SK-MEL-5 (cell line): ENCODE results near the gene TNFAIP6. TPM values are rescaled to one million over a fixed set of nuclear protein-coding genes. Genes with fewer than 3 reads are reported as not detected.

ENCODE experiments used
- DNase-seq: peaks from one replicate; pipeline ENCODE4 v3.0.0-alpha.2; 2016; ENCODE audit warnings: low read depth, low spot score
- in situ Hi-C: cut with HindIII; loops from 2 replicates; pipeline ENCODE4 v1.10.0; 2016; ENCODE audit warnings: low sequenced_read_pairs, high pct_unique_total_duplicates, low pct_unique_long_range_greater_than_20kb
- total RNA-seq: library from RNA; depleted of rRNA; stranded (reverse); fragments of >200 nt; shearing (Covaris generic); gene quantifications from 2 replicates; pipeline ENCODE4 v1.2.3, GENCODE V29; 2014

The TNFAIP6 gene
- total RNA-seq, 1 experiment from 2014 or later: 0.95 TPM

- DNase-seq: no peak
- in situ Hi-C loops: no loop called here
Observed at GRCh38 chr2:151353995-151354394, 3.4 kb upstream of the TNFAIP6 start.

GRCh38 chr2:151354807-151355206, 2.6 kb upstream of the TNFAIP6 start:
- in situ Hi-C loops: no loop called here
- no peak for DNase-seq

GRCh38 chr2:151358166-151358970, 976 bp downstream of the TNFAIP6 start:
- DNase-seq: no peak
- in situ Hi-C loops: no loop called here

GRCh38 chr2:151359768-151360461, 2.5 kb downstream of the TNFAIP6 start:
- DNase-seq: no peak
- in situ Hi-C loops: no loop called here

DNA sequence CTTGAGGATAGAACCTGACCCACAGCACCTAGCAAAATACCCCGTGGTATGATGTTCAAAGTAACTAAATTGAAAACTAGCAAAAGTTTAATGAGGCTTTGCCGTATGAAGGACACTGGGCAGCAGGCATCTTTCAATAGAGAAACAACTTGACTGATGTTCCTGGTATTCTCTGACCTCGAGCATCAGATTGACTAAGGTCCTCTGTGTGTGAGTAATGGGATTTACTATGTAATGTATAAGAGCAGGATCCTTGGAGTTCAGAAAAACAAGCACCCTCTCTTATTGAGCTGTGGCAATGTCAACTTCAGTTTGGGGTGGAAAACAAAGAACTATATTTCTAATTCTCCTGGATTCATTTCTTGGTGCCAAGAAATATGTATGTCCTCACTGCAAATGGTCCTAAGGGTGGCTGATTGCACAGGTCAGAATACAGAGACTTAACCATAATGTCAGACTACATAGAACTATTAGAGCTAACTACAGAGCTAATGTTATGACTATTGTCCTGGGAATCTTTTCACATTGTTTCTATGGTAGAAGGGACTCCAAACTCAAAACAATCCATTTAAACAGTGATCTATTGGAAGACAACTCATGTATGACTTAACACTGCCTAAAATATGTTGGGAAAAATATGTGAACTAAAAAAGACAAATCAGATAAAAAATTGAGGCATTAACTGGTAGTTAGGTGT, 4.4 kb downstream of the TNFAIP6 start:
- in situ Hi-C loops: no loop called here
- no peak for DNase-seq

GRCh38 chr2:151363709-151364108, 6.3 kb downstream of the TNFAIP6 start:
- DNase-seq: peak; percentile 54
- in situ Hi-C loops: no loop called here

GRCh38 chr2:151367571-151367970, 10.2 kb downstream of the TNFAIP6 start:
- in situ Hi-C loops: no loop called here
- DNase-seq: no peak

DNA sequence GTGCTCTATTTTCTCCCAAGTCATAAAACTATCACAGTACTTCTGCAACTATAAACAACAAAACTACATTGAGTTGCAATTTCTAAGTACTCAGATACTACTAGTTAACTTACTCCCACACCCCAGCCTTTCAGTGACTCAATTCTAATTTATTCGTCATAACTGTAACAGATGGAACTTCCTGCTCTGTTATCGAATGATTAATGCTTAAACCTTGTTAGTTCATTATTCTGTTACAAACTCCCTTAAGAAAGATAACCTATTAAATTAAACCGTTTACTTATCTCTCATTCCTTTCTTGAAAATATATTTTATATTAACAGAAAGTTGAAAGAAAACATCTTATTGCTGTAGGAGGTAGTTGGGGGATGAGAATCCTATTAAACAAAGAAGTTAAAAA, 17.0 kb downstream of the TNFAIP6 start:
- DNase-seq: no peak
- in situ Hi-C loops: no loop called here

GRCh38 chr2:151379169-151379568, 21.8 kb downstream of the TNFAIP6 start:
- in situ Hi-C loops: no loop called here
- DNase-seq: no peak

DNA sequence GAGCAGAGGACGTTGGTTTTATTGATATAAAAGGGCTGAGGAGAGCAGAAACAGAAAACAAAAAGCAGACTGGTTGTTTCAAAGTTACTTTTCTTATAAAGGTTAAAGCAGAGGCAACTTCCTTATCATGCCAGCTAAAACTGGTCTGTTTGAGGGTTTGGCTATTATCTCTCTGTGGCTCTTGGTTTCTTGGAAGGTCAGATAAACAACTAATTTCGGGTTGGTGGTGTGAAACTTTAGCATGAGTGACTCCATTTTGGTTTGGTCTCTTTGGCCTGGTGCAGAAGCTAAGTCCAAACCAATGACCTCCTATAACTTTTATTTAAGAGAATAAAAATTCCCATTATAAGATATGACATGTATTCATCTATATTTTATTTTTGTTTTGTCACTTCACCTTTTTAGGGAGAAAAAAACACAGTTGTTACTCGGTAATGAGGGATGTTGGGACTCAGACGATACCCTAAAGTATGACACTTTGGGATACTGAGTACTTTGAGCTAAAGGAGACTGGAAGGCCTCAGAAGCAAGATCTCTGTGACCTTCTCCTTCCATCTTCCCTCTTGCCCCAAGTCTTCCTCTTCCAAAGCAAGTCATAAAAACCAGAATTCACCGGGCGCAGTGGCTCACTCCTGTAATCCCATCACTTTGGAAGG, 23.3 kb downstream of the TNFAIP6 start:
- DNase-seq: no peak
- in situ Hi-C loops: no loop called here

- DNase-seq: no peak
Observed at GRCh38 chr2:151381266-151381665, 23.9 kb downstream of the TNFAIP6 start.

GRCh38 chr2:151388011-151388410, 30.6 kb downstream of the TNFAIP6 start:
- in situ Hi-C loops: no loop called here
- no peak for DNase-seq

More at GRCh38 chr2:151381266-151381665, 23.9 kb downstream of the TNFAIP6 start:
- in situ Hi-C loops: no loop called here

DNA sequence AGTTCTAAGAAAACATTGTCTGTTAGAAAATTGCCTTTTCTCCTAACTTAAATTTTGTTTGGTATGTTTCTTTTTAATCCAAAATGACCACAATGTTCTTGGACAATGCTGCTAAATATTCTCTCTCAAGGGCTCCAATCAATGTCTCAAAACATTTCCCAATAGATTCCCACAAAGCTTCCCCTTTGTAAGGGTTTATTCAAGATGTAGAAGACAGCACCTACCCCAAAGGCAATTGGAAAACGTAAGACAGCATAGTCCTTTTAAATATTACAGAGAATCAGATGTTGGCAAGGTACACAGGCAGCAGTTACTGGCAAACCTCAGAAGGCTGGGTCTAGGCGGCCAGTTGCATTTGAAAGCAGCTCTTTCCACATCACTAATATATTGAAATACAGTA, 34.0 kb downstream of the TNFAIP6 start:
- in situ Hi-C loops: no loop called here
- DNase-seq: no peak

DNA sequence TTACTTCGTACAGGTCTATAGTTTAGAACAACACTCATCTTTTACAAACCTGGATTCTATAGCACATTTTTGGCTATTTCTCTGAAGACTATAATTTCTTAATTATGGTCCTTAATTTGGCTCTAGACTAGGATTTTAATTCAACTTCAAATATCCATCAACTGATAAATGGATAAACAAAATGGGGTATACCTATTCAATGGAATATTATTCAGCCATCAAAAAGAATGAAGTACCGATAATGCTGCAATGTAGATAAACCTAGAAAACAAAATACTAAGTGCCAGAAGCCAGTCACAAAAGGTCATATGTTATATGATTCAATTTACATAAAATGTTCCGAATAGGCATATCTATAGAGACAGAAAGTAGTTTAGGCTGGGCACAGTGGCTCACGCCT, 37.1 kb downstream of the TNFAIP6 start:
- DNase-seq: no peak
- in situ Hi-C loops: no loop called here

DNA sequence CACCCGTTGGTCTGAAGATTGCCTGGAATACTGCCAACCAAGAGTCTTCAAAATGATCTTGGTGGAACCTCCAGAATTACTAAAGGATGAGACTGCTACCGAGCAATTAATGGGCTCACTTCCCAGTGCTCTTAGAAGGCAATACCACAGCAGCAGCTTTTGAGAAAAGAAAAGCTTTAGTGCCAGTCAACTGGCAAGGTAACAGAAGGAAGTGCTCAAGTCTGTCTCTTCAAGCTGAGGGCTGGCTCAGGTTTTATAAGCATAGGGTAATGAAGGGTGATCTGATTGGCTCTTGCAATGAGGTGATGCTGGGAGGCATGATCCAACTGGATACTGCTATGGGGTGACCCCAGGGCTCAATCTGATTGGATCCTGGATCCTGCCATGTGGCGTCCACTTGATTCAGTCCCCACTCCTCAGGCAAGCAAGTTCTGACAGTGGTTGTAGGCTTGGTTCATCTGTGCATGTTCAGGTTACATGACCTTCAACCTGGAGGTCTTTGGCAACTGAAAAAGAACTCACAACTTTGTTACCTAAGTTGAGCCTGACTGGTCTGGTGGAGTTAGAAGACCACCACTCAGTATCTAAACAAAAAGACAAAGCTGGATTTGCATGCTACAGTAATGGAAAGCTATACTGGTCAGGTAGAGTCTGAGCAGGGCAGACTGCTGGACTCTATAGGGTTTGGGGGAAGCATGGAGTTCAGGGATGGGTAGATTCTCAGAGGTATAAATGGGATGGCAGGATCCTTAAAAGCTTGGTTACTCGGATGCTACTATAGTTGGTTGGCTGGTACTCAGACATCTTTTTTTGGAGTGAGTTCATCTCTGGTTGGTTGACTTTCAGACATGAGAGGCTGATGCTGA, 38.4 kb downstream of the TNFAIP6 start:
- in situ Hi-C loops: no loop called here
- no peak for DNase-seq

DNA sequence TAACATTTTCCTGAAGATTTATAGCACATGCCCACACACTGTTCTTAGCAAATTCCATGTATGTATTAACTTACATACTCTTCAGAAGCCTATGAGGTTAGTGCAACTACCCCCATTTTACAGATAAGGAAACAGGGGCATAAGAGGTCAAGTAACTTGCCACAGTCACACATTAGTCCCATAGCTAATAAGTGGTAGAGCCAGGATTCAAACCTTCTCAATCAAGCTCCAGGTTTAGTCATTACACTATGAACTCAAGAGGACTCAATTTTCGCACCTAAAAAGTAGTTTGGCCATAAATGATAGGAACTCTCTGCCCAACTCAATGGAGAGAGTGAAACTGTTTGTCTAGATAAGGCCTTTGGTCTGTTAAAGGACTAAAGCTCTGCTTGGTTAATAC, 42.6 kb downstream of the TNFAIP6 start:
- no peak for DNase-seq
- in situ Hi-C loops: no loop called here

DNA sequence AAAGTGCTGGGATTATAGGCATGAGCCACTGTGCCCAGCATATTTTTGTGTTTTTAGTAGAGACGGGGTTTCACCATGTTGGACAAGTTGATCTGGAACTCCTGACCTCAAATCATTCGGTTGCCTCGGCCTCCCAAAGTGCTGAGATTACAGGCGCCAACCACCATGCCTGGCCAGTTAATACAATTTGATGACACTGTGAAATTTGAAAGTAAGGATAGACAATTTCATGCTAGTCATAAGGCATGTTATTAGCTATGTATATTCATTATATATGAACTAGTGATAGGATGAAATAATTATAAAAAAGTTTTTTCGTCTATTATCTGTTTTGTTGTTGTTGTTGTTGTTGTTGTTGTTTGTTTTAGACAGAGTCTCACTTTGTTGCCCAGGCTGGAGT, 43.8 kb downstream of the TNFAIP6 start:
- DNase-seq: no peak

More for the DNA sequence above, 43.8 kb downstream of the TNFAIP6 start:
- in situ Hi-C loops: no loop called here
